H9 (cell line): ENCODE data around the gene SEMA5A. TPM values are rescaled to one million over a fixed set of nuclear protein-coding genes. Genes with fewer than 3 reads are reported as not detected.

Experiments used
- DNase-seq: peaks from one replicate; pipeline ENCODE4 v3.0.0-alpha.2; 2017
- H2AFZ ChIP-seq: one replicate; pipeline ENCODE4 v1.6.1; 2013; ENCODE audit warnings: mild to moderate bottlenecking, low read length, control low read depth, moderate library complexity
- H2AK5ac ChIP-seq: 2 replicates; pipeline ENCODE4 v1.6.1; 2013; ENCODE audit warnings: low read length, control low read depth, mixed read lengths; ENCODE audit not compliant: insufficient read length
- H2BK120ac ChIP-seq: one replicate; pipeline ENCODE4 v1.6.1; 2013; ENCODE audit warnings: low read depth, mild to moderate bottlenecking, low read length, control low read depth, inconsistent platforms; ENCODE audit not compliant: poor library complexity, severe bottlenecking
- H2BK12ac ChIP-seq: 2 replicates; pipeline ENCODE4 v1.6.1; 2013; ENCODE audit warnings: low read length, control low read depth, mixed read lengths, low read depth; ENCODE audit not compliant: insufficient read length
- H2BK15ac ChIP-seq: 2 replicates; pipeline ENCODE4 v1.6.1; 2013; ENCODE audit warnings: low read depth, low read length, control low read depth
- H2BK20ac ChIP-seq: one replicate; pipeline ENCODE4 v1.6.1; 2013; ENCODE audit warnings: low read depth, mild to moderate bottlenecking, low read length, control low read depth, inconsistent platforms; ENCODE audit not compliant: poor library complexity, severe bottlenecking
- H2BK5ac ChIP-seq: 2 replicates; pipeline ENCODE4 v1.6.1; 2013; ENCODE audit warnings: low read length, control low read depth, mixed read lengths; ENCODE audit not compliant: insufficient read length
- H3K14ac ChIP-seq: 2 replicates; pipeline ENCODE4 v1.6.1; 2013; ENCODE audit warnings: low read length, control low read depth; ENCODE audit not compliant: insufficient read depth
- H3K18ac ChIP-seq: 2 replicates; pipeline ENCODE4 v1.6.1; 2013; ENCODE audit warnings: low read depth, mild to moderate bottlenecking, mixed read lengths, low read length, control low read depth; ENCODE audit not compliant: insufficient read length
- H3K23ac ChIP-seq: 2 replicates; pipeline ENCODE4 v1.6.1; 2013; ENCODE audit warnings: low read length, control low read depth, mixed read lengths, low read depth; ENCODE audit not compliant: insufficient read length
- H3K23me2 ChIP-seq: 2 replicates; pipeline ENCODE4 v1.6.1; 2013; ENCODE audit warnings: low read depth, mild to moderate bottlenecking, mixed read lengths, low read length, control low read depth; ENCODE audit not compliant: insufficient read length, poor library complexity, severe bottlenecking
- H3K27ac ChIP-seq: 2 replicates; pipeline ENCODE4 v1.5.1; 2013; ENCODE audit warnings: low read length, control low read depth, mixed read lengths, low read depth; ENCODE audit not compliant: insufficient read length
- H3K27me3 ChIP-seq: 2 replicates; pipeline ENCODE4 v1.6.1; 2013; ENCODE audit warnings: low read length, control low read depth, inconsistent platforms; ENCODE audit not compliant: insufficient read depth
- H3K4ac ChIP-seq: 2 replicates; pipeline ENCODE4 v1.6.1; 2013; ENCODE audit warnings: low read depth, mild to moderate bottlenecking, control low read depth, inconsistent platforms, low read length, moderate library complexity
- H3K4me1 ChIP-seq: 2 replicates; pipeline ENCODE4 v1.6.1; 2013; ENCODE audit warnings: low read length, control low read depth, inconsistent platforms; ENCODE audit not compliant: insufficient read depth
- H3K4me2 ChIP-seq: 2 replicates; pipeline ENCODE4 v1.6.1; 2013; ENCODE audit warnings: low read length, control low read depth, mixed read lengths; ENCODE audit not compliant: insufficient read length, insufficient read depth
- H3K56ac ChIP-seq: 2 replicates; pipeline ENCODE4 v1.6.1; 2013; ENCODE audit warnings: low read depth, mild to moderate bottlenecking, mixed read lengths, low read length, control low read depth; ENCODE audit not compliant: insufficient read length
- H3K79me1 ChIP-seq: 2 replicates; pipeline ENCODE4 v1.6.1; 2013; ENCODE audit warnings: low read depth, mild to moderate bottlenecking, moderate library complexity, low read length, control low read depth, inconsistent platforms; ENCODE audit not compliant: insufficient read depth, poor library complexity, severe bottlenecking
- H3K79me2 ChIP-seq: 2 replicates; pipeline ENCODE4 v1.6.1; 2013; ENCODE audit warnings: low read length, control low read depth, inconsistent platforms; ENCODE audit not compliant: insufficient read depth
- H3K9ac ChIP-seq: 2 replicates; pipeline ENCODE4 v1.6.1; 2013; ENCODE audit warnings: low read length, control low read depth, mixed read lengths; ENCODE audit not compliant: insufficient read length; ENCODE audit errors: extremely low read depth
- H3K9me3 ChIP-seq: one replicate; pipeline ENCODE4 v1.6.1; 2013; ENCODE audit warnings: low read depth, low read length, inconsistent platforms; ENCODE audit not compliant: control insufficient read depth
- H3T11ph ChIP-seq: one replicate; pipeline ENCODE4 v1.6.1; 2013; ENCODE audit warnings: mild to moderate bottlenecking, low read length, control low read depth, inconsistent platforms
- H4K20me1 ChIP-seq: one replicate; pipeline ENCODE4 v1.6.1; 2013; ENCODE audit not compliant: control insufficient read depth, insufficient read length, insufficient read depth
- H4K5ac ChIP-seq: 2 replicates; pipeline ENCODE4 v1.6.1; 2013; ENCODE audit warnings: low read depth, mild to moderate bottlenecking, mixed read lengths, low read length, control low read depth; ENCODE audit not compliant: insufficient read length
- H4K8ac ChIP-seq: replicated peaks from 2 replicates; pipeline ENCODE4 v1.6.1; 2013; ENCODE audit warnings: low read length, control low read depth, mixed read lengths, low read depth; ENCODE audit not compliant: insufficient read length
- H4K91ac ChIP-seq: 2 replicates; pipeline ENCODE4 v1.6.1; 2013; ENCODE audit warnings: low read depth, mild to moderate bottlenecking, moderate library complexity, mixed read lengths, low read length, control low read depth; ENCODE audit not compliant: insufficient read length
- H3K27ac Mint-ChIP-seq, 3 experiments: 2 replicates in 2 of 3; 3 replicates in 1 of 3; pipeline ENCODE4 v1.8.0; 2020 to 2021; ENCODE audit warnings: mixed read lengths in 3 of 3, mild to moderate bottlenecking in 1 of 3, moderate library complexity in 1 of 3
- H3K27me3 Mint-ChIP-seq: 2 replicates; pipeline ENCODE4 v1.8.0; 2021; ENCODE audit warnings: low read depth, mild to moderate bottlenecking, moderate library complexity, mixed read lengths
- H3K36me3 Mint-ChIP-seq, 3 experiments: 2 replicates in 2 of 3; 3 replicates in 1 of 3; pipeline ENCODE4 v1.8.0; 2020 to 2021; ENCODE audit warnings: low read depth in 3 of 3, mixed read lengths in 3 of 3; ENCODE audit not compliant: insufficient read depth in 1 of 3
- H3K4me1 Mint-ChIP-seq, 2 experiments: 2 replicates each; pipeline ENCODE4 v1.8.0; 2020; ENCODE audit warnings: mixed read lengths in 2 of 2
- H3K4me3 Mint-ChIP-seq, 2 experiments: 2 replicates in 1 of 2; 3 replicates in 1 of 2; pipeline ENCODE4 v1.8.0; 2020 to 2021; ENCODE audit warnings: mild to moderate bottlenecking in 2 of 2, mixed read lengths in 2 of 2, moderate library complexity in 1 of 2
- H3K9me3 Mint-ChIP-seq, 2 experiments: 2 replicates in 1 of 2; 3 replicates in 1 of 2; pipeline ENCODE4 v1.8.0; 2020; ENCODE audit warnings: mild to moderate bottlenecking in 2 of 2, mixed read lengths in 2 of 2, moderate library complexity in 1 of 2
- WGBS: extraction: QIAGEN DNeasy Blood & Tissue Kit; methylation state at CpG from one replicate; pipeline ENCODE4 v1.1.7; 2013; ENCODE audit warnings: missing lambda C conversion rate, low lambda C conversion rate, mixed read lengths; ENCODE audit not compliant: insufficient read length; ENCODE audit errors: extremely low coverage; 5-methylcytosine and 5-hydroxymethylcytosine counted together
- total RNA-seq: library from RNA; stranded (reverse); gene quantifications from 2 replicates; pipeline ENCODE4 v1.2.1, GENCODE V29; 2021
- TF ChIP-seq, protein P1 (sequence below): fragments of 200-600 bp; sonication (generic); conservative IDR thresholded peaks from 3 replicates; pipeline ENCODE4 v1.8.0; 2021; ENCODE audit warnings: antibody characterized with exemption, mild to moderate bottlenecking

SEMA5A gene
- total RNA-seq, 1 experiment from 2014 or later = 4.3 TPM

DNA sequence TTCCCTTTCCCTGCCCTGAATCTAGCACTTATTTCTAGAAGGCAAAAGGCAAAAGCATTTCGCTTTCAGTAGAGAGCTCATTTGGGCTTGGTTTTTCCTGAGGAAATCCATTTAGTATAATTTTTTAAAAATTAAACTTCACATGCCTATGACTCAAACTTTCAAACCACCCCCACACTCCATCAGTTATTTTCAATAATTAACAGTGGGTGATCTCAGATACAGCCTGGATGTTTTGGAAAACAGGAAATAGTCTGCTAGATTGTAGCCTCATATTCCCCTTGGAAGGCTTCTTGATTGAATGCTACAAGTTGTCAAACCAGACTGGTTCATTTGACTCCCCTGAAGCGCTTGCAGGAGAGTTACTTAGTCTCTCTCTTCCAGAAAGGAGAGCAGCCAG lies 40.6 kb downstream of the SEMA5A start:
- Histone ChIP-seq H3K79me1 (no peaks in the 10 kb centered on the region), H2AK5ac (no peak overlapping the region), H4K91ac (no peak overlapping the region), H2BK12ac (no peak overlapping the region), H3K4me1 (no peaks in the 10 kb centered on the region), H2BK20ac (no peak overlapping the region), H3K79me2 (no peaks in the 10 kb centered on the region), H3K14ac (no peak overlapping the region), H3K18ac (no peak overlapping the region), H3T11ph (no peak overlapping the region), H3K56ac (no peak overlapping the region), H2AFZ (no peak overlapping the region), H4K20me1 (no peaks in the 10 kb centered on the region), H2BK5ac (no peak overlapping the region), H3K27ac (no peak overlapping the region), H4K8ac (no peak overlapping the region), H3K9me3 (no peaks in the 10 kb centered on the region), H2BK120ac (no peak overlapping the region), H3K23me2 (no peaks in the 10 kb centered on the region), H3K4ac (no peak overlapping the region), H4K5ac (no peak overlapping the region), H3K9ac (no peak overlapping the region), H3K4me2 (no peak overlapping the region), H2BK15ac (no peak overlapping the region), H3K27me3 (no peaks in the 10 kb centered on the region), H3K23ac (no peak overlapping the region)
- DNase-seq = no peak
- Mint-ChIP-seq H3K4me3 (no peak overlapping the region), H3K9me3 (no peaks in the 10 kb centered on the region), H3K36me3 (peaks cover 0 to 2% (median 0%) of the 10 kb centered on the region in 3 experiments; a peak in 2 of 7 replicates), H3K27me3 (no peaks in the 10 kb centered on the region), H3K27ac (no peak overlapping the region), H3K4me1 (peaks cover 0 to 3% of the 10 kb centered on the region in 2 experiments; a peak in 1 of 4 replicates)
- no CpG with 5 or more reads among the region's 2 CpGs for WGBS
- TF ChIP-seq, protein P1, sequence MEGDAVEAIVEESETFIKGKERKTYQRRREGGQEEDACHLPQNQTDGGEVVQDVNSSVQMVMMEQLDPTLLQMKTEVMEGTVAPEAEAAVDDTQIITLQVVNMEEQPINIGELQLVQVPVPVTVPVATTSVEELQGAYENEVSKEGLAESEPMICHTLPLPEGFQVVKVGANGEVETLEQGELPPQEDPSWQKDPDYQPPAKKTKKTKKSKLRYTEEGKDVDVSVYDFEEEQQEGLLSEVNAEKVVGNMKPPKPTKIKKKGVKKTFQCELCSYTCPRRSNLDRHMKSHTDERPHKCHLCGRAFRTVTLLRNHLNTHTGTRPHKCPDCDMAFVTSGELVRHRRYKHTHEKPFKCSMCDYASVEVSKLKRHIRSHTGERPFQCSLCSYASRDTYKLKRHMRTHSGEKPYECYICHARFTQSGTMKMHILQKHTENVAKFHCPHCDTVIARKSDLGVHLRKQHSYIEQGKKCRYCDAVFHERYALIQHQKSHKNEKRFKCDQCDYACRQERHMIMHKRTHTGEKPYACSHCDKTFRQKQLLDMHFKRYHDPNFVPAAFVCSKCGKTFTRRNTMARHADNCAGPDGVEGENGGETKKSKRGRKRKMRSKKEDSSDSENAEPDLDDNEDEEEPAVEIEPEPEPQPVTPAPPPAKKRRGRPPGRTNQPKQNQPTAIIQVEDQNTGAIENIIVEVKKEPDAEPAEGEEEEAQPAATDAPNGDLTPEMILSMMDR = no peak
